ENCODE measurements around the gene SLC4A1AP. TPM values are rescaled to one million over a fixed set of nuclear protein-coding genes. Genes with fewer than 3 reads are reported as not detected.
A peak's percentile ranks its signal among the peaks of the same experiment; 100 is the strongest.
"Not testable (repeated sequence)": the region's sequence is repeated elsewhere in the genome, so short reads cannot be mapped to it uniquely, and the experiment has no call there.

The SLC4A1AP gene
- total RNA-seq, 5 donors from 2014 or later (not counting 1 experiment from before 2014, with no cell fraction given), result 21.1 to 24.2 (median 21.8) TPM

GRCh38 chr2:27626323-27626722 lies 37.4 kb upstream of the SLC4A1AP start:
- H3K4me1 ChIP-seq (ENCODE audit: control insufficient read depth in 1 of 2, extremely low read depth in 1 of 2, insufficient read depth in 2 of 2, low read length in 2 of 2), result peaks cover 12 to 22% of the 10 kb centered on the region in 2 experiments
- not testable (repeated sequence) for DNase-seq; ATAC-seq (replicated peaks in 1 of 4); H3K4me3 Mint-ChIP-seq; H3K27me3 ChIP-seq (replicated peaks in 1 of 2; ENCODE audit: control insufficient read depth in 2 of 2, extremely low read depth in 1 of 2, insufficient read depth in 2 of 2, low read length in 1 of 2); H3K27ac ChIP-seq (ENCODE audit: low read length); H3K27me3 Mint-ChIP-seq; H3K9me3 Mint-ChIP-seq; H3K4me3 ChIP-seq (ENCODE audit: control insufficient read depth in 1 of 2, extremely low read depth in 1 of 2, low read length in 1 of 2); H3K9me3 ChIP-seq; H3K27ac Mint-ChIP-seq
- no CpG with 5 or more reads among the region's 1 CpG for WGBS (ENCODE audit: insufficient coverage)
- ChIA-PET CTCF (interaction anchor here in 1 of 2 donors (0.6 kb wide), 1 partner anchor 100 kb away, joined by 7 read pairs; no protein-coding TSS in a partner anchor), POLR2A (interaction anchor here in 1 of 2 donors (0.9 kb wide), 1 partner anchor 23 kb away, joined by 4 read pairs; no protein-coding TSS in a partner anchor)
- H3K4me1 Mint-ChIP-seq, result peaks cover 7 to 29% (median 23%) of the 10 kb centered on the region in 3 donors
- peaks cover 0 to 40% of the 10 kb centered on the region in 2 donors for H3K36me3 ChIP-seq (ENCODE audit: control insufficient read depth in 2 of 2, extremely low read depth in 1 of 2, insufficient read depth in 1 of 2, low read length in 1 of 2)
- peaks cover 36% of the 10 kb centered on the region for H3K36me3 Mint-ChIP-seq

DNA sequence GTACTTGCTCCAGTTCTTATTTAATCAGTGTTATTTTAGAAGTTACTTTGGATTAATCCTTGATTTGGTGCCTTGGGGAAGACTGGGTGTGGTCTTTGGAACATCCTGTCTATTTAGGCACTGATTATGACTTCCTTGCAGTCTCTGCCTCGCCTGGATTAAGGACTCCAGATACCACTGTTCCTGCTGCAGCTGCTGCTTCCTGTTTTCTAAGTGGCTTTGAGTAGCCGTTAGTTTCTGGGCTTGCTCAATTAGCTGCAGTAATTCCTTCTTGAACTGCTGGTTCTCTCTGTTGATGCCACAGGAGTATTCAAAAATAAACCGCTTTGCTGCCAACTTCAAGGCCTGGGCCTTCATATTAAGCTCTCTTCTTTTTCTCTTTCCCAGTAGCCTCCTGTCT lies 36.8 kb upstream of the SLC4A1AP start:
- Mint-ChIP-seq H3K4me1 (peaks cover 7 to 34% (median 28%) of the 10 kb centered on the region in 3 donors), H3K36me3 (peaks cover 36% of the 10 kb centered on the region), H3K27ac (peak overlapping the region; percentile 28 to 39)
- not testable (repeated sequence) for H3K9me3 ChIP-seq; H3K27ac ChIP-seq (ENCODE audit: low read length); H3K27me3 ChIP-seq (replicated peaks in 1 of 2; ENCODE audit: control insufficient read depth in 2 of 2, extremely low read depth in 1 of 2, insufficient read depth in 2 of 2, low read length in 1 of 2); H3K27me3 Mint-ChIP-seq; DNase-seq; H3K4me3 Mint-ChIP-seq; ATAC-seq (replicated peaks in 1 of 4); H3K4me3 ChIP-seq (ENCODE audit: control insufficient read depth in 1 of 2, extremely low read depth in 1 of 2, low read length in 1 of 2); H3K9me3 Mint-ChIP-seq
- Histone ChIP-seq H3K36me3 (ENCODE audit: control insufficient read depth in 2 of 2, extremely low read depth in 1 of 2, insufficient read depth in 1 of 2, low read length in 1 of 2) (peaks cover 3 to 40% of the 10 kb centered on the region in 2 donors), H3K4me1 (ENCODE audit: control insufficient read depth in 1 of 2, extremely low read depth in 1 of 2, insufficient read depth in 2 of 2, low read length in 2 of 2) (peaks cover 12 to 22% of the 10 kb centered on the region in 2 experiments)
- CTCF ChIA-PET, result interaction anchor here in 1 of 2 donors (0.6 kb wide), 1 partner anchor 101 kb away, joined by 7 read pairs; no protein-coding TSS in a partner anchor
- POLR2A ChIA-PET, result interaction anchor here in 1 of 2 donors (0.9 kb wide), 1 partner anchor 22 kb away, joined by 4 read pairs; no protein-coding TSS in a partner anchor
- WGBS (ENCODE audit: insufficient coverage), result 100% methylated on average over 1 of the region's 3 CpGs

GRCh38 chr2:27627963-27628766 lies 35.5 kb upstream of the SLC4A1AP start:
- Histone ChIP-seq H3K4me3 (ENCODE audit: control insufficient read depth in 1 of 2, extremely low read depth in 1 of 2, low read length in 1 of 2) (peak overlapping the region; percentile 91 to 98), H3K4me1 (ENCODE audit: control insufficient read depth in 1 of 2, extremely low read depth in 1 of 2, insufficient read depth in 2 of 2, low read length in 2 of 2) (peaks cover 12 to 22% of the 10 kb centered on the region in 2 experiments), H3K27ac (ENCODE audit: low read length) (peak overlapping the region; percentile 80), H3K27me3 (replicated peaks in 1 of 2; ENCODE audit: control insufficient read depth in 2 of 2, extremely low read depth in 1 of 2, insufficient read depth in 2 of 2, low read length in 1 of 2) (no peaks in the 10 kb centered on the region), H3K36me3 (ENCODE audit: control insufficient read depth in 2 of 2, extremely low read depth in 1 of 2, insufficient read depth in 1 of 2, low read length in 1 of 2) (peaks cover 5 to 39% of the 10 kb centered on the region in 2 donors), H3K9me3 (no peaks in the 10 kb centered on the region)
- ChIA-PET POLR2A (interaction anchor here (0.5 to 1.4 kb wide), 8 partner anchors 18 to 1680 kb away, joined by 3 to 5 read pairs (median 4); partner anchors contain the start of genes SLC4A1AP (in 1 of the 2) and SUPT7L (in 1 of the 2)), CTCF (interaction anchor here in 1 of 2 donors (0.6 to 1.3 kb wide), 3 partner anchors 42 to 55 kb away, joined by 3 to 7 read pairs (median 4); no protein-coding TSS in a partner anchor)
- peaks cover 7 to 40% (median 30%) of the 10 kb centered on the region in 3 donors for H3K4me1 Mint-ChIP-seq
- peak overlapping the region in 1 of 2 donors; percentile 28 for H3K27ac Mint-ChIP-seq
- H3K9me3 Mint-ChIP-seq, result no peaks in the 10 kb centered on the region
- 4% methylated on average over 17 of the region's 21 CpGs for WGBS (ENCODE audit: insufficient coverage)
- ATAC-seq (replicated peaks in 1 of 4), result peak in 3 of 4 experiments; percentile 22 to 33 (median 22)
- no peaks in the 10 kb centered on the region for H3K27me3 Mint-ChIP-seq
- no peak overlapping the region for H3K4me3 Mint-ChIP-seq
- peak in 1 of 35 experiments; percentile 0 for DNase-seq
- H3K36me3 Mint-ChIP-seq, result peaks cover 33% of the 10 kb centered on the region

DNA sequence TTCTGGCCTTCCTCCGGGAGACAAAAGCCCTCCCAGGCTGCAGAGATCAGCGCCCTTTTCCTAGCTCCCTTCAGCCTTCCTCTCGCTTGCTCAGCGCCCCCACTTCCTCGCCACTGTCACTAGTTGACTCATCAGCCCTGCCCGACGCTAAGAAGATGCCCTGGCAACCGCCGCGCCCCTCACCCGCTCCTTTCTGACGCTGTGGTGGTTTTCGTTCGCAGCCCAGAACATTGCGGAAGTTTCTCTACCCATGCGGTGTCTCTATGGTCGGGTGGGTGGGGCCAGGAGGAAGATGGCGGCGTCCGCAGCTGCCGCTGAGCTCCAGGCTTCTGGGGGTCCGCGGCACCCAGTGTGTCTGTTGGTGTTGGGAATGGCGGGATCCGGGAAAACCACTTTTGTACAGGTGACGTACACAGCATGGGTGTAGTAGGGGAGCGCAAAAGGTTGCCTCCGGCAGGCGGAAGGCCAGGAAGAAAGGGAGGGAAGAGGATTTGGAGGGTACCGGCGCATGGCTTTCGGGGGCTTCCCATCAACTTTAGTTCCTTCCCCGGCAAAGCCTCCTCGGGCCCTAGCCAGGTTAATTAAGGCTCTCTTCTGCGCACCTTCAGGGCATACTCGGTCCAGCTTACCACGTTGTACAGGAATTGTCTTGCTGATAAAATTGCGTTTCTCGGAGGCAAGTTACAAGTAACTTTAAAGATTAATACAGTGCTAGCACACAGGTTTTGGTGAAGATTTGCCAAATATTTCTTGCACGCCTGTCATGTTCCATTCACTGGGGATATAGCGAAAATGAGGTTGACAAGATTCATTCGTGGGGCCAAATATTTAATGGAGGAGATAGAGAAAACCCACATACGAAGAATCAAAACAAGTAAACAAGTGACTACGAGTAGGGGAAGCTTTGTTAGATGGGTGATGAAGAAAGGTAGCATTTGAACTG lies 34.7 kb upstream of the SLC4A1AP start, which contains the start of the genes CCDC121 and GPN1:
Gene CCDC121, minus strand, starts transcription at position 246 of the 943 bp plus-strand sequence. CDS start 1,213 bp downstream, outside the sequence.
Gene GPN1, plus strand, starts transcription at position 284 of the 943 bp plus-strand sequence. Its CDS starts 9 bp downstream, at position 293.
- Mint-ChIP-seq H3K4me1 (peaks cover 7 to 40% (median 30%) of the 10 kb centered on the region in 3 donors), H3K27me3 (no peaks in the 10 kb centered on the region), H3K36me3 (peaks cover 35% of the 10 kb centered on the region), H3K9me3 (no peaks in the 10 kb centered on the region), H3K4me3 (no peak within 1 kb of the TSS), H3K27ac (peak within 1 kb of the TSS in 1 of 2 donors; percentile 28)
- ChIA-PET POLR2A (interaction anchor here (0.5 to 1.4 kb wide), 8 partner anchors 18 to 1679 kb away, joined by 3 to 5 read pairs (median 4); partner anchors contain the start of genes SLC4A1AP (in 1 of the 2) and SUPT7L (in 1 of the 2)), CTCF (interaction anchor here in 1 of 2 donors (0.6 to 1.3 kb wide), 3 partner anchors 43 to 55 kb away, joined by 3 to 7 read pairs (median 4); no protein-coding TSS in a partner anchor)
- Histone ChIP-seq H3K4me1 (ENCODE audit: control insufficient read depth in 1 of 2, extremely low read depth in 1 of 2, insufficient read depth in 2 of 2, low read length in 2 of 2) (peaks cover 12 to 22% of the 10 kb centered on the region in 2 experiments), H3K4me3 (ENCODE audit: control insufficient read depth in 1 of 2, extremely low read depth in 1 of 2, low read length in 1 of 2) (peak within 1 kb of the TSS; percentile 91 to 98), H3K9me3 (no peaks in the 10 kb centered on the region), H3K27me3 (replicated peaks in 1 of 2; ENCODE audit: control insufficient read depth in 2 of 2, extremely low read depth in 1 of 2, insufficient read depth in 2 of 2, low read length in 1 of 2) (no peaks in the 10 kb centered on the region), H3K36me3 (ENCODE audit: control insufficient read depth in 2 of 2, extremely low read depth in 1 of 2, insufficient read depth in 1 of 2, low read length in 1 of 2) (peaks cover 5 to 38% of the 10 kb centered on the region in 2 donors), H3K27ac (ENCODE audit: low read length) (peak within 1 kb of the TSS; percentile 80)
- ATAC-seq (replicated peaks in 1 of 4) (peak; percentile 100), DNase-seq (peak; percentile 82 to 97 (median 94))
- 1% methylated on average over 41 of the region's 44 CpGs for WGBS (ENCODE audit: insufficient coverage)

DNA sequence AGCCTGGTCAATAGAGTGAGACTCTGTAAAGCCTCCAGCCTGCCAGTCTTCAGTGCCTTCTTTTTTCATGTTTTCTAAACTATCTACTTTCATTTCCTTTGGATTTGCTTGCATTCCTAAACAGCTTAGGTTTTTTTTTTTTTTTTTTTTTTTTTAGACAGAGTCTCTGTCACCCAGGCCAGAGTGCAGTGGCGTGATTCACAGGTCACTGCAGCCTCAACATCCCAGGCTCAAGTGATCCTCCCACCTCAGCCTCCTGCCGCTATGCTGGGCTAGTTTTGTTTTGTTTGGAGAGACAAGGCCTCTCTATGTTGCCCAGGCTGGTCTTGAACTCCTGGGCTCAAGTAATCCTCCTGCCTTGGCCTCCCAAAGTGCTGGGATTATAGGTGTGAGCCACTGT lies 33.4 kb upstream of the SLC4A1AP start:
- ChIA-PET CTCF (interaction anchor here in 1 of 2 donors (0.6 kb wide), 1 partner anchor 34 kb away, joined by 3 read pairs; the partner anchor contains the start of gene SLC4A1AP), POLR2A (interaction anchor here in 1 of 2 donors (0.6 kb wide), 1 partner anchor 49 kb away, joined by 6 read pairs; no protein-coding TSS in a partner anchor)
- peaks cover 38% of the 10 kb centered on the region for H3K36me3 Mint-ChIP-seq
- not testable (repeated sequence) for H3K4me3 ChIP-seq (ENCODE audit: control insufficient read depth in 1 of 2, extremely low read depth in 1 of 2, low read length in 1 of 2); H3K9me3 ChIP-seq; DNase-seq; H3K27ac ChIP-seq (ENCODE audit: low read length); ATAC-seq (replicated peaks in 1 of 4); H3K27ac Mint-ChIP-seq; H3K9me3 Mint-ChIP-seq; H3K27me3 Mint-ChIP-seq; H3K4me3 Mint-ChIP-seq; H3K27me3 ChIP-seq (replicated peaks in 1 of 2; ENCODE audit: control insufficient read depth in 2 of 2, extremely low read depth in 1 of 2, insufficient read depth in 2 of 2, low read length in 1 of 2)
- WGBS (ENCODE audit: insufficient coverage), result no CpG with 5 or more reads among the region's 2 CpGs
- H3K36me3 ChIP-seq (ENCODE audit: control insufficient read depth in 2 of 2, extremely low read depth in 1 of 2, insufficient read depth in 1 of 2, low read length in 1 of 2), result peaks cover 5 to 41% of the 10 kb centered on the region in 2 donors
- peaks cover 12 to 40% (median 30%) of the 10 kb centered on the region in 3 donors for H3K4me1 Mint-ChIP-seq
- peaks cover 12 to 22% of the 10 kb centered on the region in 2 experiments for H3K4me1 ChIP-seq (ENCODE audit: control insufficient read depth in 1 of 2, extremely low read depth in 1 of 2, insufficient read depth in 2 of 2, low read length in 2 of 2)
